GM12878 (cell line): Measurements from ENCODE around the gene TCP11L2. TPM values are rescaled to one million over a fixed set of nuclear protein-coding genes. Genes with fewer than 3 reads are reported as not detected.

Experiments used
- ATAC-seq: fragments of 200-7000 bp; cut with Tn5 transposase; 3 replicates; pipeline ENCODE4 v1.9.1; 2020; ENCODE audit warnings: mild to moderate bottlenecking, moderate library complexity
- BruUV-seq: library from RNA; stranded (reverse); fragments of 400-500 nt; replicated peaks from 2 replicates; lab custom pipeline; 2021; lab: Mats Ljungman, UMichigan
- CTCF ChIA-PET: fragments of 300-600 bp; sonication (Branson Sonifier 250); formaldehyde crosslinking; extraction: SDS; loops from one replicate; lab custom pipeline; 2021; ENCODE audit warnings: inconsistent platforms; lab: Yijun Ruan, JAX
- POLR2A ChIA-PET: fragments of 350-600 bp; formaldehyde crosslinking; extraction: SDS; loops from one replicate; lab custom pipeline; 2021; ENCODE audit warnings: inconsistent platforms; lab: Charles Lee
- RAD21 ChIA-PET: fragments of 300-600 bp; sonication (Branson Sonifier 250); formaldehyde crosslinking; loops from one replicate; lab custom pipeline; 2023; ENCODE audit warnings: antibody characterized with exemption; ENCODE audit not compliant: unreplicated experiment; lab: Charles Lee
- SMC1A ChIA-PET: fragments of 300-600 bp; sonication (Branson Sonifier 250); formaldehyde crosslinking; loops from one replicate; lab custom pipeline; 2023; ENCODE audit not compliant: unreplicated experiment, uncharacterized antibody; lab: Charles Lee
- DNase-seq: peaks from one replicate; pipeline ENCODE4 v3.0.0-alpha.2; 2011; ENCODE audit warnings: low read depth, low spot score
- FAIRE-seq: peaks from 3 replicates; lab custom pipeline; 2011; peaks lifted over from hg19 to GRCh38; lab: Jason Lieb, UNC
- H2AFZ ChIP-seq: 2 replicates; pipeline ENCODE4 v1.6.0; 2011; ENCODE audit warnings: low read depth, low read length, control low read depth; ENCODE audit not compliant: control insufficient read depth
- H3K27ac ChIP-seq: 2 replicates; pipeline ENCODE4 v1.5.1; 2011; ENCODE audit warnings: control low read depth; ENCODE audit not compliant: control insufficient read depth, insufficient read depth
- H3K27me3 ChIP-seq, 2 experiments: replicated peaks in 1 of 2; 2 replicates each; pipeline versions ENCODE4 v1.6.0 to v1.6.1; 2011; ENCODE audit warnings: low read length in 1 of 2; ENCODE audit not compliant: control insufficient read depth in 2 of 2, insufficient read depth in 2 of 2
- H3K36me3 ChIP-seq, 2 experiments: 2 replicates each; pipeline ENCODE4 v1.5.1; 2011; ENCODE audit warnings: low read length in 1 of 2; ENCODE audit not compliant: control insufficient read depth in 2 of 2, insufficient read depth in 2 of 2
- H3K4me1 ChIP-seq: 2 replicates; pipeline ENCODE4 v1.6.1; 2011; ENCODE audit warnings: mild to moderate bottlenecking, low read length, moderate library complexity, mixed read lengths; ENCODE audit not compliant: control insufficient read depth, insufficient read depth
- H3K4me2 ChIP-seq: 2 replicates; pipeline ENCODE4 v1.6.0; 2011; ENCODE audit warnings: control low read depth; ENCODE audit not compliant: control insufficient read depth, insufficient read depth
- H3K4me3 ChIP-seq: fragments of 200-600 bp; sonication (generic); 2 replicates; pipeline ENCODE4 v1.5.1; 2016
- H3K79me2 ChIP-seq: 2 replicates; pipeline ENCODE4 v1.6.0; 2011; ENCODE audit warnings: low read length; ENCODE audit not compliant: control insufficient read depth, insufficient read depth
- H3K9ac ChIP-seq: 2 replicates; pipeline ENCODE4 v1.8.0; 2011; ENCODE audit warnings: low read length, control low read depth, mixed read lengths; ENCODE audit not compliant: control insufficient read depth, insufficient read depth
- H3K9me3 ChIP-seq: replicated peaks from 3 replicates; pipeline ENCODE4 v1.5.1; 2011; ENCODE audit warnings: mild to moderate bottlenecking, low read length; ENCODE audit not compliant: control insufficient read depth, insufficient read depth
- H4K20me1 ChIP-seq: 2 replicates; pipeline ENCODE4 v1.6.0; 2011; ENCODE audit not compliant: control insufficient read depth, insufficient read depth
- CBX5 ChIP-seq: sonication (generic); IDR thresholded peaks from 2 replicates; pipeline ENCODE4 v1.6.1; 2016; ENCODE audit warnings: low read depth, moderate library complexity, mild to moderate bottlenecking, inconsistent platforms
- IKZF2 ChIP-seq, 2 experiments: fragments of 450-650 bp; IDR thresholded peaks; 2 replicates each; pipeline ENCODE4 v1.6.1; 2017; ENCODE audit warnings: mild to moderate bottlenecking in 2 of 2, moderate library complexity in 2 of 2
- NFXL1 ChIP-seq: fragments of 450-650 bp; IDR thresholded peaks from 2 replicates; pipeline ENCODE4 v1.6.1; 2017; ENCODE audit warnings: antibody characterized with exemption, mild to moderate bottlenecking, borderline replicate concordance
- RAD21 ChIP-seq: IDR thresholded peaks from 2 replicates; pipeline ENCODE4 v1.6.1; 2011; ENCODE audit warnings: mild to moderate bottlenecking, low read depth, low read length, moderate library complexity; ENCODE audit not compliant: insufficient read depth
- SMC3 ChIP-seq: IDR thresholded peaks from 2 replicates; pipeline ENCODE4 v1.6.1; 2011; ENCODE audit warnings: low read length, improper control_type of control experiment, borderline replicate concordance
- ZNF24 ChIP-seq: fragments of 450-650 bp; IDR thresholded peaks from 2 replicates; pipeline ENCODE4 v1.6.1; 2017; ENCODE audit warnings: antibody characterized with exemption, mild to moderate bottlenecking
- ZNF622 ChIP-seq: fragments of 450-650 bp; IDR thresholded peaks from 2 replicates; pipeline ENCODE4 v1.6.1; 2017; ENCODE audit warnings: mild to moderate bottlenecking, inconsistent platforms
- whole genome bisulfite sequencing: methylation state at CpG from one replicate; pipeline ENCODE4 v1.1.6; 2016; ENCODE audit warnings: low lambda C conversion rate; ENCODE audit not compliant: insufficient replicate concordance, insufficient coverage; ENCODE audit errors: missing lambda C conversion rate; 5-methylcytosine and 5-hydroxymethylcytosine counted together
- in situ Hi-C: fragments of 300-500 bp; cut with MboI; formaldehyde crosslinking; loops from 9 replicates; pipeline ENCODE4 v1.14.3; 2018; ENCODE audit warnings: mixed read lengths
- intact Hi-C: fragments of 100-400 bp; cut with micrococcal nuclease; formaldehyde crosslinking; loops from one replicate; pipeline ENCODE4 v1.14.2; 2022; ENCODE audit not compliant: unreplicated experiment
- polyA plus RNA-seq, 11 experiments: library from polyadenylated mRNA; depleted of rRNA in 4 of 11; unstranded in 6 of 11; stranded (reverse) in 5 of 11; fragments of >200 nt; fragmentation: Nextera tagmentation in 4 of 11; fragmentation: Illumina TruSeq in 1 of 11; extraction: Ambion mirVana in 4 of 11; extraction: Trizol in 1 of 11; gene quantifications; 1 replicate in 1 of 11; 2 replicates in 10 of 11; pipeline versions ENCODE4 v1.2.1 to v1.2.3, GENCODE V29; 2011 to 2016; ENCODE audit warnings: inconsistent platforms in 2 of 11, missing spikeins in 2 of 11, low read depth in 1 of 11
- total RNA-seq, 4 experiments: library from RNA; depleted of rRNA in 3 of 4; stranded (reverse); fragments of >200 nt in 3 of 4; fragmentation: Illumina TruSeq in 1 of 4; extraction: Trizol in 1 of 4; gene quantifications; 2 replicates each; pipeline versions ENCODE4 v1.2.1 to v1.2.3, GENCODE V29; 2013 to 2021
- TF ChIP-seq, protein P1 (sequence below), 3 experiments: IDR thresholded peaks in 2 of 3; conservative IDR thresholded peaks in 1 of 3; 2 replicates each; pipeline ENCODE4 v1.5.1; 2011; ENCODE audit warnings: low read depth in 3 of 3, low read length in 3 of 3, mild to moderate bottlenecking in 3 of 3, control low read depth in 2 of 3, moderate library complexity in 2 of 3, inconsistent platforms in 1 of 3, mixed read lengths in 1 of 3; ENCODE audit not compliant: control insufficient read depth in 2 of 3, insufficient read depth in 1 of 3; ENCODE audit errors: extremely low read depth in 1 of 3

TCP11L2 gene
- total and polyA plus RNA-seq, 10 of the 15 experiments (the other 5 are each of a cell fraction or from before 2014, with no cell fraction given) = 0.18 to 5.0 (median 0.90) TPM

DNA sequence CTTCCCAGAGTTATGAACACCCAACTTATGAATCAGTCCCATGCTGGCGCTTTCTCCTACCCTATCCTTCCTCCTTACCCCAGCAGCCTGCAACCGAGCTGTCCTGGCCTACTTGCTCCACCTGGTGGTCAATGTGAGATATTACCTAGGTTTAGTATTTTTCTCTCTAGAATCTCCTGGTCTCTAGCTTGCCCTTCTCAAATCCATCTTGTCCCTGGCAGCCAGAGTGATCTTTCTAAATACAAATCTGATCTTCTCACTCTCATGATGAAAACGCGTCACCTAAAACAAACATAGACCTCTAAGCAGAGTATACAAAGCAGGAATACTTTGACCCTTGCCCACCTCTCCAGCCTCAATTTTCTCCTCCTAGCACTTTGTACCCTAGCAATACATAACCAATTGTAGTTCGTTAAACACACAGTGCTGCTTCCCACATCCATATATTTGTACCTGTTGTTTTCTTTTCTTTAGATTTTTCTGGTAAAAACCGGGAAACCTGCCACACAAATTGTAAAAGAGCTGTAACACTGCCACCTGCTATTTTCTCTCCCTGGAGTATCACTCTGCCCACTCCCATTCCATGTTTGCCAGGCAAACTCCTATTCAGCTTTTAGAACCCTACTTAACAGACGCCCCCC lies 20.0 kb upstream of the TCP11L2 start:
- BruUV-seq = no TSS peak
- Histone ChIP-seq H3K27ac (no peak overlapping the region), H3K9ac (no peak overlapping the region), H3K27me3 (no peaks in the 10 kb centered on the region; a peak in 1 of 4 replicates), H4K20me1 (no peaks in the 10 kb centered on the region; the same call in 1 of the 2 replicates), H3K4me3 (no peak overlapping the region), H3K4me2 (no peak overlapping the region)
- ATAC-seq = peak; percentile 86
- in situ Hi-C loops = loop anchor here (5.0 kb wide), 1 partner anchor 55 kb away; no protein-coding TSS in a partner anchor
- ChIA-PET SMC1A (interaction anchor here (0.7 to 4.7 kb wide), 11 partner anchors 10 to 74 kb away, joined by 3 to 57 read pairs (median 4); no protein-coding TSS in a partner anchor), CTCF (interaction anchor here (0.7 to 9.4 kb wide), 28 partner anchors 8 to 1468 kb away, joined by 3 to 206 read pairs (median 4); partner anchors contain the start of gene POLR3B)
- TF ChIP-seq ZNF622 (no peak), CBX5 (peak; percentile 99), SMC3 (peak; percentile 87; the same call in 1 of the 2 replicates), ZNF24 (no peak), NFXL1 (0 out of 2 replicates have a peak, but pooled peaks have one; percentile 26), IKZF2 (IDR thresholded peaks at IDR 0.05) (peak in 1 of 2 experiments; percentile 12; a peak in 1 of 4 replicates), RAD21 (peak; percentile 76)
- TF ChIP-seq, protein P1, sequence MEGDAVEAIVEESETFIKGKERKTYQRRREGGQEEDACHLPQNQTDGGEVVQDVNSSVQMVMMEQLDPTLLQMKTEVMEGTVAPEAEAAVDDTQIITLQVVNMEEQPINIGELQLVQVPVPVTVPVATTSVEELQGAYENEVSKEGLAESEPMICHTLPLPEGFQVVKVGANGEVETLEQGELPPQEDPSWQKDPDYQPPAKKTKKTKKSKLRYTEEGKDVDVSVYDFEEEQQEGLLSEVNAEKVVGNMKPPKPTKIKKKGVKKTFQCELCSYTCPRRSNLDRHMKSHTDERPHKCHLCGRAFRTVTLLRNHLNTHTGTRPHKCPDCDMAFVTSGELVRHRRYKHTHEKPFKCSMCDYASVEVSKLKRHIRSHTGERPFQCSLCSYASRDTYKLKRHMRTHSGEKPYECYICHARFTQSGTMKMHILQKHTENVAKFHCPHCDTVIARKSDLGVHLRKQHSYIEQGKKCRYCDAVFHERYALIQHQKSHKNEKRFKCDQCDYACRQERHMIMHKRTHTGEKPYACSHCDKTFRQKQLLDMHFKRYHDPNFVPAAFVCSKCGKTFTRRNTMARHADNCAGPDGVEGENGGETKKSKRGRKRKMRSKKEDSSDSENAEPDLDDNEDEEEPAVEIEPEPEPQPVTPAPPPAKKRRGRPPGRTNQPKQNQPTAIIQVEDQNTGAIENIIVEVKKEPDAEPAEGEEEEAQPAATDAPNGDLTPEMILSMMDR (IDR thresholded peaks at IDR 0.05 in 2 of 3, conservative IDR thresholded peaks at IDR 0.05 in 1 of 3; ENCODE audit: control insufficient read depth in 2 of 3, extremely low read depth in 1 of 3, insufficient read depth in 1 of 3, low read depth in 3 of 3, low read length in 3 of 3) = peak; percentile 69 to 74 (median 74); a peak in 5 of 6 replicates
- TF ChIP-seq, all 136 proteins: peak for 6
- intact Hi-C loops = loop anchor here (1.0 to 5.0 kb wide), 3 partner anchors 35 to 860 kb away; partner anchors contain the start of gene CKAP4
- H2AFZ ChIP-seq = no peak overlapping the region
- POLR2A ChIA-PET = interaction anchor here (0.9 kb wide), 1 partner anchor 14 kb away, joined by 3 read pairs; no protein-coding TSS in a partner anchor
- H3K9me3 ChIP-seq = peaks cover 4% of the 10 kb centered on the region; the same call in 2 of the 3 replicates
- FAIRE-seq = peak; percentile 44
- RAD21 ChIA-PET = interaction anchor here (0.9 to 3.9 kb wide), 5 partner anchors 11 to 112 kb away, joined by 3 to 44 read pairs (median 5); no protein-coding TSS in a partner anchor
- H3K36me3 ChIP-seq = no peaks in the 10 kb centered on the region
- no peaks in the 10 kb centered on the region for H3K79me2 ChIP-seq
- no peaks in the 10 kb centered on the region for H3K4me1 ChIP-seq
- no peak for DNase-seq
- 4% methylated on average over 7 of the region's 7 CpGs for WGBS
